CD14-positive monocyte (primary cell): Measurements from ENCODE around the gene SLC22A3. TPM values are rescaled to one million over a fixed set of nuclear protein-coding genes. Genes with fewer than 3 reads are reported as not detected.

ENCODE experiments used
- DNase-seq, 3 donors: peaks; one replicate each; pipeline ENCODE4 v3.0.0-alpha.2; 2011 to 2022
- H2AFZ ChIP-seq: 2 replicates; pipeline ENCODE4 v1.6.0; 2012; ENCODE audit warnings: mild to moderate bottlenecking, low read depth, low read length, inconsistent platforms; ENCODE audit not compliant: insufficient read depth, poor library complexity, severe bottlenecking
- H3K27ac ChIP-seq, 2 donors: 1 replicate in 1 of 2; 2 replicates in 1 of 2; pipeline ENCODE4 v1.5.1; 2012 to 2013; ENCODE audit warnings: low read length in 2 of 2, control low read depth in 1 of 2, inconsistent platforms in 1 of 2, low read depth in 1 of 2, mild to moderate bottlenecking in 1 of 2
- H3K27me3 ChIP-seq, 2 donors: one replicate each; pipeline versions ENCODE4 v1.6.0 to v1.6.1; 2011 to 2013; ENCODE audit warnings: low read length in 2 of 2; ENCODE audit not compliant: control insufficient read depth in 2 of 2, insufficient read depth in 2 of 2
- H3K36me3 ChIP-seq, 2 donors: replicated peaks in 1 of 2; 1 replicate in 1 of 2; 2 replicates in 1 of 2; pipeline versions ENCODE4 v1.5.1 to v1.6.1; 2012 to 2013; ENCODE audit warnings: low read length in 2 of 2, control low read depth in 1 of 2, inconsistent platforms in 1 of 2, mild to moderate bottlenecking in 1 of 2; ENCODE audit not compliant: insufficient read depth in 2 of 2, control insufficient read depth in 1 of 2
- H3K4me1 ChIP-seq, 2 donors: 1 replicate in 1 of 2; 2 replicates in 1 of 2; pipeline versions ENCODE4 v1.5.1 to v1.6.1; 2012 to 2013; ENCODE audit warnings: low read length in 2 of 2, control low read depth in 1 of 2, inconsistent platforms in 1 of 2, mild to moderate bottlenecking in 1 of 2, moderate library complexity in 1 of 2; ENCODE audit not compliant: insufficient read depth in 2 of 2, control insufficient read depth in 1 of 2
- H3K4me2 ChIP-seq: replicated peaks from 2 replicates; pipeline ENCODE3; 2012; ENCODE audit warnings: low read length, moderate library complexity, mild to moderate bottlenecking; ENCODE audit not compliant: poor library complexity, severe bottlenecking; ENCODE audit errors: extremely low read depth
- H3K4me3 ChIP-seq, 3 experiments: fragments of 200-600 bp in 1 of 3; sonication (generic) in 1 of 3; replicated peaks in 1 of 3; 1 replicate in 2 of 3; 2 replicates in 1 of 3; pipeline ENCODE4 v1.5.1; 2011 to 2013; ENCODE audit warnings: low read length in 3 of 3, mild to moderate bottlenecking in 3 of 3, control low read depth in 2 of 3, low read depth in 2 of 3, inconsistent platforms in 1 of 3, moderate library complexity in 1 of 3
- H3K79me2 ChIP-seq: 2 replicates; pipeline ENCODE4 v1.6.0; 2012; ENCODE audit warnings: mild to moderate bottlenecking, control low read depth, inconsistent platforms, low read length, moderate library complexity; ENCODE audit not compliant: insufficient read depth
- H3K9ac ChIP-seq: 2 replicates; pipeline ENCODE4 v1.6.0; 2017; ENCODE audit warnings: low read length, mild to moderate bottlenecking; ENCODE audit not compliant: insufficient read depth, poor library complexity, severe bottlenecking
- H3K9me3 ChIP-seq, 2 donors: replicated peaks in 1 of 2; 1 replicate in 1 of 2; 2 replicates in 1 of 2; pipeline versions ENCODE4 v1.5.1 to v1.6.1; 2012 to 2013; ENCODE audit warnings: low read length in 2 of 2, control low read depth in 1 of 2; ENCODE audit not compliant: control insufficient read depth in 1 of 2, insufficient read depth in 1 of 2
- H4K20me1 ChIP-seq: 2 replicates; pipeline ENCODE4 v1.6.0; 2012; ENCODE audit warnings: mild to moderate bottlenecking, low read length, control low read depth, moderate library complexity; ENCODE audit not compliant: insufficient read depth
- H3K27ac Mint-ChIP-seq, 7 donors: one replicate each; pipeline ENCODE4 v1.8.0; 2020; ENCODE audit warnings: mild to moderate bottlenecking in 7 of 7, mixed read lengths in 7 of 7, moderate library complexity in 6 of 7, inconsistent platforms in 2 of 7
- H3K27me3 Mint-ChIP-seq, 3 donors: one replicate each; pipeline ENCODE4 v1.8.0; 2021 to 2022; ENCODE audit warnings: low read depth in 3 of 3, mild to moderate bottlenecking in 3 of 3, mixed read lengths in 3 of 3, moderate library complexity in 3 of 3, inconsistent platforms in 1 of 3
- H3K36me3 Mint-ChIP-seq, 2 donors: one replicate each; pipeline ENCODE4 v1.8.0; 2020; ENCODE audit warnings: mixed read lengths in 2 of 2, inconsistent platforms in 1 of 2, mild to moderate bottlenecking in 1 of 2
- H3K4me1 Mint-ChIP-seq: one replicate; pipeline ENCODE4 v1.8.0; 2020; ENCODE audit warnings: mild to moderate bottlenecking, mixed read lengths
- H3K4me3 Mint-ChIP-seq, 2 donors: one replicate each; pipeline ENCODE4 v1.8.0; 2020; ENCODE audit warnings: mild to moderate bottlenecking in 2 of 2, mixed read lengths in 2 of 2, moderate library complexity in 1 of 2
- H3K9me3 Mint-ChIP-seq, 7 donors: one replicate each; pipeline ENCODE4 v1.8.0; 2020 to 2022; ENCODE audit warnings: mixed read lengths in 7 of 7, mild to moderate bottlenecking in 6 of 7, moderate library complexity in 6 of 7, inconsistent platforms in 2 of 7
- WGBS: methylation state at CpG from one replicate; pipeline ENCODE4 v1.1.5; 2013; ENCODE audit warnings: missing lambda C conversion rate; ENCODE audit not compliant: insufficient coverage; 5-methylcytosine and 5-hydroxymethylcytosine counted together
- intact Hi-C, 2 donors: fragments of 100-400 bp; cut with micrococcal nuclease; formaldehyde crosslinking; loops; one replicate each; pipeline versions ENCODE4 v1.15.0 to v1.15.1; 2023
- polyA plus RNA-seq, 3 donors: library from polyadenylated mRNA; depleted of rRNA in 1 of 3; unstranded in 2 of 3; stranded (reverse) in 1 of 3; fragments of 300-500 nt in 2 of 3; fragments of >200 nt in 1 of 3; fragmentation: Illumina TruSeq in 2 of 3; gene quantifications; 1 replicate in 2 of 3; 2 replicates in 1 of 3; pipeline ENCODE4 v1.2.3, GENCODE V29; 2012 to 2021
- TF ChIP-seq, protein P1 (sequence below): fragments of 200-600 bp; IDR thresholded peaks from one replicate; pipeline ENCODE4 v1.8.0; 2022; ENCODE audit warnings: antibody characterized with exemption, mild to moderate bottlenecking

The SLC22A3 gene
- polyA plus RNA-seq, 3 donors, result not detected

DNA sequence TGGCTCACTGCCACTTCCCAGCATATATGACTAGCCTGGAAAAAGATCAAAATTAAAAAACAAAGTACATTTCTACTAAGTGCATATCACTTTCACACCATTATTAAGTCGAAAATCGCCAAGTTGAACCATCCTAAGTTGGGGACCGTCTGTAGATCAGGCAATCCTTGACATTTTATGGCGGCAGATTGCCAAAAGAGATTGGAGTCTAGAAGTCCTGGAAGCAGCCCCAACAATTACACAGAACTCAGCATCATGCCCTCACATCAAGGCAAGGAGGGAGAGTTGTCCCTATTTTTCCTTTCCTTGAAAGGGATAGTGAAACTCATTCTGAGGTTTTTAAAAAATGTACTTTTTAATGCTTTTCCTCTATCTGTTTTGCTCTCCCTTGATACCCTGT, 30.7 kb downstream of the SLC22A3 start:
- H3K4me3 Mint-ChIP-seq, result no peak overlapping the region
- intact Hi-C loops, result no loop called here
- Histone ChIP-seq H3K9me3 (peaks cover 0 to 6% of the 10 kb centered on the region in 2 donors), H3K9ac (no peak overlapping the region), H3K27ac (no peak overlapping the region), H3K4me3 (no peak overlapping the region), H2AFZ (no peak overlapping the region), H3K36me3 (no peaks in the 10 kb centered on the region), H3K4me1 (no peaks in the 10 kb centered on the region), H3K27me3 (no peaks in the 10 kb centered on the region), H4K20me1 (no peaks in the 10 kb centered on the region), H3K4me2 (no peak overlapping the region), H3K79me2 (no peaks in the 10 kb centered on the region)
- no peaks in the 10 kb centered on the region for H3K36me3 Mint-ChIP-seq
- no peaks in the 10 kb centered on the region for H3K4me1 Mint-ChIP-seq
- TF ChIP-seq, protein P1, sequence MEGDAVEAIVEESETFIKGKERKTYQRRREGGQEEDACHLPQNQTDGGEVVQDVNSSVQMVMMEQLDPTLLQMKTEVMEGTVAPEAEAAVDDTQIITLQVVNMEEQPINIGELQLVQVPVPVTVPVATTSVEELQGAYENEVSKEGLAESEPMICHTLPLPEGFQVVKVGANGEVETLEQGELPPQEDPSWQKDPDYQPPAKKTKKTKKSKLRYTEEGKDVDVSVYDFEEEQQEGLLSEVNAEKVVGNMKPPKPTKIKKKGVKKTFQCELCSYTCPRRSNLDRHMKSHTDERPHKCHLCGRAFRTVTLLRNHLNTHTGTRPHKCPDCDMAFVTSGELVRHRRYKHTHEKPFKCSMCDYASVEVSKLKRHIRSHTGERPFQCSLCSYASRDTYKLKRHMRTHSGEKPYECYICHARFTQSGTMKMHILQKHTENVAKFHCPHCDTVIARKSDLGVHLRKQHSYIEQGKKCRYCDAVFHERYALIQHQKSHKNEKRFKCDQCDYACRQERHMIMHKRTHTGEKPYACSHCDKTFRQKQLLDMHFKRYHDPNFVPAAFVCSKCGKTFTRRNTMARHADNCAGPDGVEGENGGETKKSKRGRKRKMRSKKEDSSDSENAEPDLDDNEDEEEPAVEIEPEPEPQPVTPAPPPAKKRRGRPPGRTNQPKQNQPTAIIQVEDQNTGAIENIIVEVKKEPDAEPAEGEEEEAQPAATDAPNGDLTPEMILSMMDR, result no peak
- DNase-seq, result no peak
- peaks cover 0 to 9% (median 1%) of the 10 kb centered on the region in 3 donors for H3K27me3 Mint-ChIP-seq
- peaks cover 0 to 5% (median 2%) of the 10 kb centered on the region in 7 donors for H3K9me3 Mint-ChIP-seq
- no peak overlapping the region for H3K27ac Mint-ChIP-seq
- 93% methylated on average over 2 of the region's 4 CpGs for WGBS

DNA sequence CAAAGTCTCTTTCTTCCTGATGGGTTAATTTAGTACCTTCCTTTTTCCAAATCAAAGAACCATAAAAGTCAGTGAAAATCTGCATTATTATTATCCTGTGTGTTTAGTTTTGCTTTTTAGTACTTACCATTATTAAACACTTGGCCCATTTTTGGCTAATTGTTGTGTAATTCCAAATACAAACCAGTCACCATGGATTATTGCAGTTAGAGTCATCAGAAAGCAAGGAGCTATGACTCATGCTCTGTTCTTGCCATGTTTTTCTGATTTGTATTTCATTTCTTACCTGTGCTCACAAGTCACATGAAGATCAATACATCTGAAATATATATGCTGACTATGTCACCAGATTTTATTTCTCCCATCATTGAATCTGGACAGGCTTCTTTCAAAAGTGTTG, 31.3 kb downstream of the SLC22A3 start:
- Histone ChIP-seq H3K4me1 (no peaks in the 10 kb centered on the region), H3K79me2 (no peaks in the 10 kb centered on the region), H3K36me3 (no peaks in the 10 kb centered on the region), H3K27ac (no peak overlapping the region), H4K20me1 (no peaks in the 10 kb centered on the region), H3K9me3 (peaks cover 0 to 3% of the 10 kb centered on the region in 2 donors), H2AFZ (no peak overlapping the region), H3K4me3 (no peak overlapping the region), H3K9ac (no peak overlapping the region), H3K4me2 (no peak overlapping the region), H3K27me3 (no peaks in the 10 kb centered on the region)
- intact Hi-C loops, result no loop called here
- Mint-ChIP-seq H3K4me1 (no peaks in the 10 kb centered on the region), H3K4me3 (no peak overlapping the region), H3K9me3 (peaks cover 0 to 7% (median 1%) of the 10 kb centered on the region in 7 donors), H3K27ac (no peak overlapping the region), H3K36me3 (no peaks in the 10 kb centered on the region), H3K27me3 (peaks cover 0 to 9% (median 1%) of the 10 kb centered on the region in 3 donors)
- DNase-seq, result no peak
- TF ChIP-seq, protein P1, result no peak
